Measurements from ENCODE around the gene TBC1D2B. TPM values are rescaled to one million over a fixed set of nuclear protein-coding genes. Genes with fewer than 3 reads are reported as not detected.

The TBC1D2B gene
- total RNA-seq, 1 experiment from 2014 or later: 30.6 TPM

Other genes with a start within 250 kb of the TBC1D2B start
- gene SH2D7, start 14.8 kb upstream of the TBC1D2B start, total RNA-seq (2014; rRNA removed; shearing (Covaris generic); ENCODE audit: low replicate concordance): not detected in 2 replicates
- gene CIB2, start 53.7 kb upstream of the TBC1D2B start, total RNA-seq (2014; rRNA removed; shearing (Covaris generic); ENCODE audit: low replicate concordance): 4.0 and 8.0 TPM in 2 replicates
- gene IDH3A, start 71.7 kb upstream of the TBC1D2B start, total RNA-seq (2014; rRNA removed; shearing (Covaris generic); ENCODE audit: low replicate concordance): 67.3 and 87.9 TPM in 2 replicates
- not detected in 2 replicates for gene ACSBG1, start 156.9 kb upstream of the TBC1D2B start, total RNA-seq (2014; rRNA removed; shearing (Covaris generic); ENCODE audit: low replicate concordance)
- gene DNAJA4, start 186.9 kb upstream of the TBC1D2B start, total RNA-seq (2014; rRNA removed; shearing (Covaris generic); ENCODE audit: low replicate concordance): not detected in 2 replicates
- gene SKIC8, start 221.9 kb upstream of the TBC1D2B start, total RNA-seq (2014; rRNA removed; shearing (Covaris generic); ENCODE audit: low replicate concordance): 188 and 259 TPM in 2 replicates

All from MG63 (cell line).